IMR-90 (cell line): ENCODE results near the gene C6orf136. TPM values are rescaled to one million over a fixed set of nuclear protein-coding genes. Genes with fewer than 3 reads are reported as not detected.

Experiments used
- ATAC-seq: fragments of 200-7000 bp; cut with Tn5 transposase; 2 replicates; pipeline ENCODE4 v1.9.1; 2020; ENCODE audit warnings: low read depth, mild to moderate bottlenecking, moderate library complexity
- BruUV-seq: library from RNA; stranded (reverse); fragments of 400-500 nt; replicated peaks from 2 replicates; lab custom pipeline; 2021; lab: Mats Ljungman, UMichigan
- CTCF ChIA-PET: fragments of 300-600 bp; formaldehyde crosslinking; extraction: SDS; loops from one replicate; lab custom pipeline; 2021; ENCODE audit warnings: antibody characterized with exemption; lab: Yijun Ruan, JAX
- POLR2A ChIA-PET: fragments of 300-600 bp; sonication (Branson Sonifier 250); formaldehyde crosslinking; loops from one replicate; lab custom pipeline; 2022; ENCODE audit warnings: antibody characterized with exemption; ENCODE audit not compliant: unreplicated experiment; lab: Charles Lee
- DNase-seq: peaks from one replicate; pipeline ENCODE4 v3.0.0; 2013
- H2AFZ ChIP-seq: replicated peaks from 2 replicates; pipeline ENCODE3; 2013; ENCODE audit warnings: low read length, mild to moderate bottlenecking; ENCODE audit not compliant: poor library complexity
- H2AK5ac ChIP-seq: 2 replicates; pipeline ENCODE4 v1.6.1; 2013; ENCODE audit warnings: low read depth, low read length, inconsistent platforms
- H2AK9ac ChIP-seq: replicated peaks from 2 replicates; pipeline ENCODE3; 2013; ENCODE audit warnings: mild to moderate bottlenecking, low read depth, low read length, moderate library complexity; ENCODE audit not compliant: poor library complexity
- H2BK120ac ChIP-seq: 2 replicates; pipeline ENCODE4 v1.6.1; 2013; ENCODE audit warnings: low read depth, low read length, inconsistent platforms
- H2BK15ac ChIP-seq: 3 replicates; pipeline ENCODE4 v1.6.1; 2013; ENCODE audit warnings: low read depth, low read length, inconsistent platforms
- H2BK20ac ChIP-seq: 2 replicates; pipeline ENCODE4 v1.6.1; 2013; ENCODE audit warnings: low read depth, mild to moderate bottlenecking, inconsistent platforms, low read length, moderate library complexity
- H2BK5ac ChIP-seq: 2 replicates; pipeline ENCODE4 v1.6.1; 2013; ENCODE audit warnings: mild to moderate bottlenecking, low read depth, low read length, inconsistent platforms; ENCODE audit not compliant: poor library complexity, severe bottlenecking
- H3K14ac ChIP-seq: replicated peaks from 2 replicates; pipeline ENCODE4 v1.6.1; 2013; ENCODE audit warnings: low read depth, low read length, inconsistent platforms
- H3K18ac ChIP-seq: 2 replicates; pipeline ENCODE4 v1.6.1; 2013; ENCODE audit warnings: low read depth, low read length, control low read depth
- H3K23ac ChIP-seq: 2 replicates; pipeline ENCODE4 v1.6.1; 2013; ENCODE audit warnings: low read depth, low read length, inconsistent platforms
- H3K27ac ChIP-seq: 2 replicates; pipeline ENCODE4 v1.5.1; 2013; ENCODE audit warnings: mild to moderate bottlenecking, control low read depth, low read length; ENCODE audit not compliant: insufficient read depth
- H3K27me3 ChIP-seq: 2 replicates; pipeline ENCODE4 v1.6.1; 2013; ENCODE audit warnings: low read length; ENCODE audit not compliant: control insufficient read depth, insufficient read depth
- H3K36me3 ChIP-seq: 2 replicates; pipeline ENCODE4 v1.6.1; 2013; ENCODE audit warnings: low read length, mixed read lengths; ENCODE audit not compliant: control insufficient read depth, insufficient read depth
- H3K4ac ChIP-seq: 2 replicates; pipeline ENCODE4 v1.6.1; 2013; ENCODE audit warnings: low read depth, low read length, inconsistent platforms
- H3K4me1 ChIP-seq: 2 replicates; pipeline ENCODE4 v1.6.1; 2013; ENCODE audit warnings: low read length, mixed read lengths; ENCODE audit not compliant: control insufficient read depth, insufficient read depth
- H3K4me2 ChIP-seq: 2 replicates; pipeline ENCODE4 v1.6.1; 2013; ENCODE audit warnings: low read depth, mild to moderate bottlenecking, control low read depth, low read length, moderate library complexity
- H3K4me3 ChIP-seq: 2 replicates; pipeline ENCODE4 v1.5.1; 2013; ENCODE audit warnings: low read depth, mild to moderate bottlenecking, control low read depth, low read length, moderate library complexity; ENCODE audit not compliant: insufficient read depth
- H3K56ac ChIP-seq: 2 replicates; pipeline ENCODE4 v1.6.1; 2013; ENCODE audit warnings: low read length, inconsistent platforms; ENCODE audit not compliant: insufficient read depth; ENCODE audit errors: extremely low read depth
- H3K79me1 ChIP-seq, 2 experiments: 2 replicates each; pipeline ENCODE4 v1.6.1; 2013; ENCODE audit warnings: low read length in 2 of 2, inconsistent platforms in 1 of 2, low read depth in 1 of 2
- H3K9ac ChIP-seq: 2 replicates; pipeline ENCODE4 v1.6.1; 2013; ENCODE audit warnings: low read depth, low read length, control low read depth
- H3K9me1 ChIP-seq: 2 replicates; pipeline ENCODE4 v1.6.1; 2013; ENCODE audit warnings: low read length, inconsistent platforms; ENCODE audit not compliant: insufficient read depth
- H3K9me3 ChIP-seq: 2 replicates; pipeline ENCODE4 v1.6.1; 2013; ENCODE audit warnings: low read length; ENCODE audit not compliant: control insufficient read depth, insufficient read depth
- H4K20me1 ChIP-seq: 2 replicates; pipeline ENCODE4 v1.6.1; 2013; ENCODE audit warnings: low read length, inconsistent platforms; ENCODE audit not compliant: insufficient read depth
- H4K5ac ChIP-seq: 2 replicates; pipeline ENCODE4 v1.6.1; 2013; ENCODE audit warnings: mild to moderate bottlenecking, low read depth, low read length, control low read depth
- H4K8ac ChIP-seq, 2 experiments: 2 replicates each; pipeline ENCODE4 v1.6.1; 2013; ENCODE audit warnings: low read depth in 2 of 2, low read length in 2 of 2, control low read depth in 1 of 2, inconsistent platforms in 1 of 2
- H4K91ac ChIP-seq: 2 replicates; pipeline ENCODE4 v1.6.1; 2013; ENCODE audit warnings: low read depth, low read length, inconsistent platforms; ENCODE audit not compliant: insufficient read depth
- BHLHE40 ChIP-seq: fragments of 150-350 bp; IDR thresholded peaks from 2 replicates; pipeline ENCODE4 v1.6.1; 2016; ENCODE audit warnings: mild to moderate bottlenecking, low read depth, low read length
- CHD1 ChIP-seq: IDR thresholded peaks from 2 replicates; pipeline ENCODE4 v1.6.1; 2012; ENCODE audit warnings: low read depth, low read length, improper control_type of control experiment
- CTCF ChIP-seq: conservative IDR thresholded peaks from 2 replicates; pipeline ENCODE4 v1.5.1; 2012; ENCODE audit warnings: mild to moderate bottlenecking, low read depth, low read length, improper control_type of control experiment
- MAZ ChIP-seq: IDR thresholded peaks from 2 replicates; pipeline ENCODE4 v1.6.1; 2012; ENCODE audit warnings: low read depth, mild to moderate bottlenecking, low read length, improper control_type of control experiment, moderate library complexity, borderline replicate concordance
- MXI1 ChIP-seq: IDR thresholded peaks from 2 replicates; pipeline ENCODE4 v1.6.1; 2012; ENCODE audit warnings: low read depth, mild to moderate bottlenecking, low read length, moderate library complexity, borderline replicate concordance
- NFE2L2 ChIP-seq: fragments of 150-350 bp; IDR thresholded peaks from 2 replicates; pipeline ENCODE4 v1.6.1; 2016; ENCODE audit warnings: low read depth, mild to moderate bottlenecking, low read length
- POLR2A ChIP-seq: IDR thresholded peaks from 2 replicates; pipeline ENCODE4 v1.6.1; 2012; ENCODE audit warnings: mild to moderate bottlenecking, low read depth, low read length
- RAD21 ChIP-seq: IDR thresholded peaks from 2 replicates; pipeline ENCODE4 v1.6.1; 2012; ENCODE audit warnings: low read length, improper control_type of control experiment
- SMC3 ChIP-seq: fragments of 150-350 bp; IDR thresholded peaks from 2 replicates; pipeline ENCODE4 v1.6.1; 2016; ENCODE audit warnings: low read depth, mild to moderate bottlenecking, antibody characterized with exemption, low read length, moderate library complexity
- WGBS, 2 experiments: methylation state at CpG; one replicate each; pipeline versions ENCODE4 v1.1.5 to v1.1.7; 2013; ENCODE audit warnings: missing lambda C conversion rate in 2 of 2; ENCODE audit not compliant: insufficient read length in 1 of 2; ENCODE audit errors: extremely low coverage in 2 of 2; 5-methylcytosine and 5-hydroxymethylcytosine counted together
- dilution Hi-C: fragments of 300-500 bp; cut with HindIII; formaldehyde crosslinking; loops from one replicate; pipeline ENCODE4 v1.14.3; 2018; ENCODE audit warnings: low sequenced_read_pairs; ENCODE audit not compliant: unreplicated experiment
- in situ Hi-C: fragments of 300-500 bp; cut with MboI; formaldehyde crosslinking; loops from 3 replicates; pipeline ENCODE4 v1.14.3; 2019; ENCODE audit warnings: low sequenced_read_pairs, inconsistent platforms, mixed read lengths
- intact Hi-C: fragments of 100-400 bp; cut with micrococcal nuclease; formaldehyde crosslinking; loops from 2 replicates; pipeline ENCODE4 v1.10.0; 2022
- polyA plus RNA-seq, 3 experiments: library from polyadenylated mRNA; depleted of rRNA; stranded (reverse); fragments of >200 nt; gene quantifications; 2 replicates each; pipeline ENCODE4 v1.2.3, GENCODE V29; 2012; ENCODE audit warnings: low replicate concordance in 1 of 3
- total RNA-seq: library from RNA; depleted of rRNA; stranded (reverse); fragments of >200 nt; gene quantifications from 2 replicates; pipeline ENCODE4 v1.2.3, GENCODE V29; 2012
- TF ChIP-seq, protein P1 (sequence below): fragments of 150-350 bp; IDR thresholded peaks from 2 replicates; pipeline ENCODE4 v1.6.1; 2017; ENCODE audit warnings: mild to moderate bottlenecking, antibody characterized with exemption, low read length, low read depth

C6orf136 gene
- total and polyA plus RNA-seq, 2 of the 4 experiments (the other 2 are of a cell fraction): 1.1 to 11.7 TPM

DNA sequence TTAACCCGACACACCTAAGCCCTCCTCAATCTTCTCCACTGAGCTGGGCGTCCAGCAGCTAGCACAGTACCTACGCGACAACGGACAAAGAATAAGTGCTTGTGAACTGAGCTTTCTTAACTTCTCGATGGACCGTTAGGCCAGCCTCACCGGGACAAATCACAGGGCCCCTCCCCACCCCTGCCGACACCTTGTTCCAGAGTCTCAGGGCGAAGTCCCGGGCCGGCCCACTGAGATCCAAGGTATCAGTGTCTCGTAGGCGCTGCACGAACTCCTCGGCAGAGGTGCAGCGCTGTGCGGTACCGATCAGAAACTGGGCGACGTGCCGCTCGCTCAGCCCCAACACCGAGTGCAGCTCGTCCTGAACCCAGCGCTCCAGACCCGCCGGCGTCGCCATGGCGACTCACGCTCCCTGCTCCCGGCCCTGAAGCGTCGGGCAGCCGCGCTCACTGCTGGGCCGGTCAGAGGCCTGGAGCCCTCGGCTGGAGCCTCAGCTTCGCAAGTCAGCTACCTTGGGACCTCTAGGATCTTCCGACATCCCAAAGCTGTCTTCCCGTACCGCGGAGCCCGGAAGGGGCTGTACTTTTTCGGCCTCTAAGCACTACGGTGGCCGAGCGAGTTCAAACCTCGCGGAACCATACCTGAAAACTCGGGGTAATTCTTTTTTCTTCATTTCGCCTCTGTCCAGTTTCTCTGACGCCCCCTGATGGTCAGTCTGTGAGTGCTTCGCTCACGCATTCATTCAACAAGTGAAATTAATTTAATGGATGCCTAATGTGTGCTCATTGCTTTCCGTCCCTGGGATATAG, 25.7 kb downstream of the C6orf136 start, which contains the start of gene DHX16:
Gene DHX16, minus strand, starts transcription at position 562 of the 809 bp plus-strand sequence. Its CDS starts 165 bp downstream, at position 397.
- dilution Hi-C loops: no loop called here
- no peak within 1 kb of the TSS for H2BK15ac ChIP-seq
- H2BK5ac ChIP-seq: peak within 1 kb of the TSS; percentile 41
- peak within 1 kb of the TSS; percentile 9 to 74; a peak in 2 of 4 replicates for H4K8ac ChIP-seq
- BruUV-seq: no TSS peak
- H3K79me1 ChIP-seq: peaks cover 25 to 41% of the 10 kb centered on the region in 2 experiments
- H3K4me1 ChIP-seq: peaks cover 3% of the 10 kb centered on the region; the same call in 1 of the 2 replicates
- H2BK20ac ChIP-seq: no peak within 1 kb of the TSS
- in situ Hi-C loops: no loop called here
- ChIA-PET CTCF (interaction anchor here (0.6 to 1.4 kb wide), 4 partner anchors 31 to 62 kb away, joined by 3 to 5 read pairs (median 4); no protein-coding TSS in a partner anchor), POLR2A (interaction anchor here (1.0 to 1.7 kb wide), 4 partner anchors 10 to 60 kb away, joined by 3 to 7 read pairs (median 4); no protein-coding TSS in a partner anchor)
- H3K27me3 ChIP-seq: no peaks in the 10 kb centered on the region
- H3K23ac ChIP-seq: peak within 1 kb of the TSS; percentile 73
- ATAC-seq (peak; percentile 88), DNase-seq (peak; percentile 98)
- peak within 1 kb of the TSS; percentile 66 for H3K14ac ChIP-seq
- H2BK120ac ChIP-seq: no peak within 1 kb of the TSS; the same call in 1 of the 2 replicates
- H3K4me2 ChIP-seq: peak within 1 kb of the TSS; percentile 95
- H3K4me3 ChIP-seq: peak within 1 kb of the TSS; percentile 77
- H4K91ac ChIP-seq: peak within 1 kb of the TSS; percentile 7; the same call in 1 of the 2 replicates
- H3K9ac ChIP-seq: peak within 1 kb of the TSS; percentile 83
- H3K56ac ChIP-seq: no peak within 1 kb of the TSS
- no peaks in the 10 kb centered on the region for H3K9me3 ChIP-seq
- H2AFZ ChIP-seq: peak within 1 kb of the TSS; percentile 95
- no peak within 1 kb of the TSS for H3K18ac ChIP-seq
- peak within 1 kb of the TSS; percentile 92 for H2AK9ac ChIP-seq
- H4K5ac ChIP-seq: no peak within 1 kb of the TSS
- WGBS, 2 experiments: 0% methylated on average over 41 of the region's 57 CpGs; no CpG with 5 or more reads in 1 of the 2 experiments
- no peaks in the 10 kb centered on the region for H3K9me1 ChIP-seq
- TF ChIP-seq NFE2L2 (no peak), CTCF (peak; percentile 94), POLR2A (0 out of 2 replicates have a peak, but pooled peaks have one; percentile 31), CHD1 (0 out of 2 replicates have a peak, but pooled peaks have one; percentile 38), BHLHE40 (no peak), MAZ (0 out of 2 replicates have a peak, but pooled peaks have one; percentile 22), RAD21 (peak; percentile 56), SMC3 (peak; percentile 70), MXI1 (peak; percentile 76)
- TF ChIP-seq, protein P1, sequence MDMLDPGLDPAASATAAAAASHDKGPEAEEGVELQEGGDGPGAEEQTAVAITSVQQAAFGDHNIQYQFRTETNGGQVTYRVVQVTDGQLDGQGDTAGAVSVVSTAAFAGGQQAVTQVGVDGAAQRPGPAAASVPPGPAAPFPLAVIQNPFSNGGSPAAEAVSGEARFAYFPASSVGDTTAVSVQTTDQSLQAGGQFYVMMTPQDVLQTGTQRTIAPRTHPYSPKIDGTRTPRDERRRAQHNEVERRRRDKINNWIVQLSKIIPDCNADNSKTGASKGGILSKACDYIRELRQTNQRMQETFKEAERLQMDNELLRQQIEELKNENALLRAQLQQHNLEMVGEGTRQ: no peak
- H3K27ac ChIP-seq: peak within 1 kb of the TSS; percentile 58
- peaks cover 34% of the 10 kb centered on the region for H3K36me3 ChIP-seq
- peak within 1 kb of the TSS; percentile 80 for H3K4ac ChIP-seq
- intact Hi-C loops: loop anchor here (2.0 kb wide), 1 partner anchor 190 kb away; no protein-coding TSS in a partner anchor
- peak within 1 kb of the TSS; percentile 69 for H2AK5ac ChIP-seq
- peaks cover 21% of the 10 kb centered on the region for H4K20me1 ChIP-seq
